Panc1 (cell line): Measurements from ENCODE around the gene SQOR. TPM values are rescaled to one million over a fixed set of nuclear protein-coding genes. Genes with fewer than 3 reads are reported as not detected.

Experiments
- ATAC-seq: fragments of 200-7000 bp; cut with Tn5 transposase; 2 replicates; pipeline ENCODE4 v1.9.1; 2020; ENCODE audit warnings: mild to moderate bottlenecking, moderate library complexity
- BruUV-seq: library from RNA; stranded (reverse); fragments of 400-500 nt; replicated peaks from 2 replicates; lab custom pipeline; 2021; lab: Mats Ljungman, UMichigan
- CTCF ChIA-PET: fragments of 300-600 bp; sonication (Branson Sonifier 250); formaldehyde crosslinking; loops from one replicate; lab custom pipeline; 2022; ENCODE audit warnings: antibody characterized with exemption; lab: Charles Lee
- POLR2A ChIA-PET: fragments of 300-600 bp; sonication (Branson Sonifier 250); formaldehyde crosslinking; loops from one replicate; lab custom pipeline; 2022; ENCODE audit warnings: antibody characterized with exemption; lab: Charles Lee
- DNase-seq: peaks from one replicate; pipeline ENCODE4 v3.0.0-alpha.2; 2010; ENCODE audit warnings: low read depth, low spot score
- H3K27ac ChIP-seq: 2 replicates; pipeline ENCODE4 v1.5.1; 2011; ENCODE audit warnings: mild to moderate bottlenecking, low read length, inconsistent platforms
- H3K27me3 ChIP-seq: fragments of 200-500 bp; sonication (Bioruptor generic); 2 replicates; pipeline ENCODE4 v1.6.0; 2014; ENCODE audit warnings: low read length, inconsistent platforms; ENCODE audit not compliant: control insufficient read depth, insufficient read depth
- H3K36me3 ChIP-seq: fragments of 200-500 bp; sonication (Bioruptor generic); 2 replicates; pipeline ENCODE4 v1.5.1; 2014; ENCODE audit warnings: inconsistent platforms, mild to moderate bottlenecking, low read length, moderate library complexity; ENCODE audit not compliant: control insufficient read depth, insufficient read depth
- H3K4me1 ChIP-seq: 2 replicates; pipeline ENCODE4 v1.5.1; 2011; ENCODE audit warnings: inconsistent platforms, mild to moderate bottlenecking, low read length, moderate library complexity; ENCODE audit not compliant: control insufficient read depth, insufficient read depth
- H3K4me3 ChIP-seq, 2 experiments: 2 replicates each; pipeline ENCODE4 v1.5.1; 2011 to 2012; ENCODE audit warnings: low read depth in 2 of 2, low read length in 2 of 2, mild to moderate bottlenecking in 2 of 2, inconsistent platforms in 1 of 2, moderate library complexity in 1 of 2
- H3K9me3 ChIP-seq: fragments of 200-500 bp; sonication (Bioruptor generic); 2 replicates; pipeline ENCODE4 v1.5.1; 2014; ENCODE audit warnings: low read depth, mild to moderate bottlenecking, inconsistent platforms, low read length, moderate library complexity; ENCODE audit not compliant: control insufficient read depth, insufficient read depth
- CTCF ChIP-seq: fragments of 450-650 bp; IDR thresholded peaks from 2 replicates; pipeline ENCODE4 v1.5.1; 2017; ENCODE audit warnings: mild to moderate bottlenecking
- POLR2AphosphoS5 ChIP-seq: IDR thresholded peaks from 2 replicates; pipeline ENCODE4 v1.6.1; 2012; ENCODE audit warnings: mild to moderate bottlenecking, low read depth, low read length, moderate library complexity
- REST ChIP-seq, 2 experiments: IDR thresholded peaks; 2 replicates each; pipeline ENCODE4 v1.6.1; 2011 to 2012; ENCODE audit warnings: low read depth in 2 of 2, control low read depth in 1 of 2, low read length in 1 of 2, mild to moderate bottlenecking in 1 of 2, moderate library complexity in 1 of 2; ENCODE audit not compliant: insufficient read depth in 1 of 2
- SIN3A ChIP-seq: IDR thresholded peaks from 2 replicates; pipeline ENCODE4 v1.6.1; 2012; ENCODE audit warnings: low read depth, mild to moderate bottlenecking, low read length, moderate library complexity, borderline replicate concordance; ENCODE audit not compliant: insufficient read depth
- TCF7L2 ChIP-seq: IDR thresholded peaks from 2 replicates; pipeline ENCODE4 v1.6.1; 2011; ENCODE audit warnings: mild to moderate bottlenecking, low read depth, low read length, inconsistent platforms
- in situ Hi-C: cut with HindIII; loops from 2 replicates; pipeline ENCODE4 v1.10.0; 2016; ENCODE audit warnings: low sequenced_read_pairs, low pct_unique_long_range_greater_than_20kb
- intact Hi-C: fragments of 100-400 bp; cut with micrococcal nuclease; formaldehyde crosslinking; loops from one replicate; pipeline ENCODE4 v1.10.0; 2022; ENCODE audit not compliant: unreplicated experiment
- total RNA-seq: library from RNA; stranded (reverse); gene quantifications from one replicate; pipeline ENCODE4 v1.2.1, GENCODE V29; 2021; ENCODE audit not compliant: unreplicated experiment

The SQOR gene
- total RNA-seq, 1 experiment from 2014 or later, result 62.2 TPM

- no peak for TF ChIP-seq SIN3A
- TF ChIP-seq TCF7L2, result no peak
- no peak for TF ChIP-seq POLR2AphosphoS5
- TF ChIP-seq REST (IDR thresholded peaks at IDR 0.05; ENCODE audit: insufficient read depth in 1 of 2, low read depth in 2 of 2, low read length in 1 of 2), result no peak
- TF ChIP-seq CTCF, result no peak
- Histone ChIP-seq H3K27me3 (no peaks in the 10 kb centered on the region), H3K27ac (no peak overlapping the region; the same call in 1 of the 2 replicates), H3K9me3 (no peaks in the 10 kb centered on the region), H3K4me3 (no peak overlapping the region), H3K4me1 (peaks cover 7% of the 10 kb centered on the region; the same call in 1 of the 2 replicates), H3K36me3 (no peaks in the 10 kb centered on the region)
- no TSS peak for BruUV-seq
- intact Hi-C loops, result loop anchor here (10.0 kb wide), 1 partner anchor 92 kb away; the partner anchor contains the start of gene SLC30A4
- ATAC-seq (peak; percentile 45), DNase-seq (no peak)
- ChIA-PET POLR2A (interaction anchor here (0.6 kb wide), 1 partner anchor 436 kb away, joined by 5 read pairs; no protein-coding TSS in a partner anchor), CTCF (no interaction called here)
- in situ Hi-C loops, result no loop called here
These were observed 17.9 kb upstream of the SQOR start for GRCh38 chr15:45616901-45617323.

GRCh38 chr15:45618813-45619212, 16.0 kb upstream of the SQOR start:
- no peak for DNase-seq
- POLR2A ChIA-PET, result no interaction called here
- in situ Hi-C loops (no loop called here), intact Hi-C loops (loop anchor here (10.0 kb wide), 1 partner anchor 94 kb away; the partner anchor contains the start of gene SLC30A4)
- Histone ChIP-seq H3K27ac (no peak overlapping the region), H3K4me1 (no peaks in the 10 kb centered on the region), H3K36me3 (no peaks in the 10 kb centered on the region), H3K4me3 (no peak overlapping the region), H3K9me3 (no peaks in the 10 kb centered on the region), H3K27me3 (no peaks in the 10 kb centered on the region)
- TF ChIP-seq REST (IDR thresholded peaks at IDR 0.05; ENCODE audit: insufficient read depth in 1 of 2, low read depth in 2 of 2, low read length in 1 of 2) (no peak), CTCF (peak; percentile 12; the same call in 1 of the 2 replicates)
- no peak; the same call in 1 of the 2 replicates for ATAC-seq
- BruUV-seq, result no TSS peak
- CTCF ChIA-PET, result no interaction called here
